PC-3 (cell line): ENCODE data around the gene UBE2QL1. TPM values are rescaled to one million over a fixed set of nuclear protein-coding genes. Genes with fewer than 3 reads are reported as not detected.

ENCODE experiments used
- ATAC-seq: fragments of 200-7000 bp; cut with Tn5 transposase; 2 replicates; pipeline ENCODE4 v1.9.1; 2020; ENCODE audit warnings: mild to moderate bottlenecking, moderate library complexity
- BruUV-seq: library from RNA; stranded (reverse); fragments of 400-500 nt; replicated peaks from 2 replicates; lab custom pipeline; 2021; lab: Mats Ljungman, UMichigan
- CTCF ChIA-PET: fragments of 300-600 bp; sonication (Branson Sonifier 250); formaldehyde crosslinking; loops from one replicate; lab custom pipeline; 2022; ENCODE audit warnings: antibody characterized with exemption; lab: Charles Lee
- POLR2A ChIA-PET: fragments of 300-600 bp; sonication (Branson Sonifier 250); formaldehyde crosslinking; loops from one replicate; lab custom pipeline; 2022; ENCODE audit warnings: antibody characterized with exemption; ENCODE audit not compliant: unreplicated experiment; lab: Charles Lee
- DNase-seq: peaks from one replicate; pipeline ENCODE4 v3.0.0-alpha.2; 2015
- H2AFZ ChIP-seq: fragments of 300-600 bp; sonication (generic); 2 replicates; pipeline ENCODE4 v1.6.0; 2016; ENCODE audit warnings: antibody characterized with exemption, low read length
- H3F3A ChIP-seq: fragments of 300-600 bp; sonication (generic); one replicate; pipeline ENCODE4 v1.6.0; 2017; ENCODE audit warnings: antibody characterized with exemption, low read length, control low read depth, mild to moderate bottlenecking; ENCODE audit not compliant: unreplicated experiment
- H3K27ac ChIP-seq: fragments of 300-600 bp; sonication (generic); 2 replicates; pipeline ENCODE4 v1.5.1; 2016; ENCODE audit warnings: mild to moderate bottlenecking, low read length
- H3K27me3 ChIP-seq: fragments of 300-600 bp; sonication (generic); 2 replicates; pipeline ENCODE4 v1.6.1; 2016; ENCODE audit warnings: low read length, mixed read lengths
- H3K36me3 ChIP-seq: fragments of 300-600 bp; sonication (generic); 2 replicates; pipeline ENCODE4 v1.6.1; 2016; ENCODE audit warnings: low read depth, mixed run types, low read length, mixed read lengths
- H3K4me1 ChIP-seq: fragments of 300-600 bp; sonication (generic); 2 replicates; pipeline ENCODE4 v1.5.1; 2016; ENCODE audit warnings: low read length; ENCODE audit not compliant: insufficient read depth
- H3K4me2 ChIP-seq: fragments of 300-600 bp; sonication (generic); 2 replicates; pipeline ENCODE4 v1.6.0; 2016; ENCODE audit warnings: low read length
- H3K4me3 ChIP-seq: fragments of 300-600 bp; sonication (generic); 2 replicates; pipeline ENCODE4 v1.5.1; 2016; ENCODE audit warnings: mild to moderate bottlenecking, low read length, mixed read lengths
- H3K79me2 ChIP-seq: fragments of 300-600 bp; sonication (generic); 2 replicates; pipeline ENCODE4 v1.6.1; 2017; ENCODE audit warnings: low read length, mixed read lengths
- H3K9ac ChIP-seq: fragments of 300-600 bp; sonication (generic); 2 replicates; pipeline ENCODE4 v1.6.0; 2016; ENCODE audit warnings: mild to moderate bottlenecking, low read length
- H3K9me2 ChIP-seq: fragments of 300-600 bp; sonication (generic); replicated peaks from 2 replicates; pipeline ENCODE4 v1.6.1; 2016; ENCODE audit warnings: mixed run types, low read length, mixed read lengths
- H3K9me3 ChIP-seq: fragments of 300-600 bp; sonication (generic); 2 replicates; pipeline ENCODE4 v1.6.1; 2016; ENCODE audit warnings: low read length, mixed read lengths
- H4K20me1 ChIP-seq: fragments of 300-600 bp; sonication (generic); 2 replicates; pipeline ENCODE4 v1.6.1; 2016; ENCODE audit warnings: low read length, mixed read lengths
- CTCF ChIP-seq: fragments of 300-600 bp; sonication (generic); conservative IDR thresholded peaks from 2 replicates; pipeline ENCODE4 v1.5.1; 2017; ENCODE audit warnings: antibody characterized with exemption, low read depth, mild to moderate bottlenecking, low read length
- EZH2 ChIP-seq: fragments of 300-600 bp; sonication (generic); IDR thresholded peaks from one replicate; pipeline ENCODE4 v1.6.1; 2017; ENCODE audit warnings: antibody characterized with exemption, mild to moderate bottlenecking, low read length; ENCODE audit not compliant: unreplicated experiment
- EZH2phosphoT487 ChIP-seq: fragments of 300-600 bp; sonication (generic); IDR thresholded peaks from 2 replicates; pipeline ENCODE4 v1.6.1; 2018; ENCODE audit warnings: mild to moderate bottlenecking, antibody characterized with exemption, low read length, borderline replicate concordance
- intact Hi-C: fragments of 100-400 bp; cut with micrococcal nuclease; formaldehyde crosslinking; loops from 2 replicates; pipeline ENCODE4 v1.9.0; 2023
- total RNA-seq: library from RNA; depleted of rRNA; stranded (reverse); fragments of >200 nt; gene quantifications from 2 replicates; pipeline ENCODE4 v1.2.3, GENCODE V29; 2014

Gene UBE2QL1
- total RNA-seq, 1 experiment from 2014 or later = 8.8 TPM

GRCh38 chr5:6447384-6448140, 1.1 kb upstream of the UBE2QL1 start:
- CTCF ChIA-PET = no interaction called here
- H3K4me3 ChIP-seq = no peak overlapping the region
- no peaks in the 10 kb centered on the region for H3K36me3 ChIP-seq
- H3K27ac ChIP-seq = no peak overlapping the region
- no peak for TF ChIP-seq EZH2phosphoT487
- no peak for TF ChIP-seq EZH2
- no peak for TF ChIP-seq CTCF
- no peak overlapping the region for H3K4me2 ChIP-seq
- no peaks in the 10 kb centered on the region for H3F3A ChIP-seq
- H3K79me2 ChIP-seq = peaks cover 35% of the 10 kb centered on the region
- POLR2A ChIA-PET = no interaction called here
- peaks cover 28% of the 10 kb centered on the region for H3K27me3 ChIP-seq
- H2AFZ ChIP-seq = no peak overlapping the region
- no peaks in the 10 kb centered on the region for H3K9me3 ChIP-seq
- ATAC-seq = no peak
- DNase-seq = no peak
- H4K20me1 ChIP-seq = no peaks in the 10 kb centered on the region
- peaks cover 20% of the 10 kb centered on the region; the same call in 1 of the 2 replicates for H3K4me1 ChIP-seq
- BruUV-seq = no TSS peak
- no peak overlapping the region for H3K9ac ChIP-seq
- intact Hi-C loops = no loop called here
- H3K9me2 ChIP-seq = no peaks in the 10 kb centered on the region

- ChIA-PET POLR2A (no interaction called here), CTCF (no interaction called here)
- DNase-seq (no peak), ATAC-seq (no peak)
- no TSS peak for BruUV-seq
- no peaks in the 10 kb centered on the region for H3F3A ChIP-seq
- H3K79me2 ChIP-seq = peaks cover 40% of the 10 kb centered on the region
- H4K20me1 ChIP-seq = no peaks in the 10 kb centered on the region
- no peak overlapping the region for H3K9ac ChIP-seq
- H3K4me3 ChIP-seq = peak overlapping the region; percentile 35; the same call in 1 of the 2 replicates
- H3K9me3 ChIP-seq = no peaks in the 10 kb centered on the region
- TF ChIP-seq EZH2phosphoT487 = no peak
- no peak for TF ChIP-seq EZH2
- TF ChIP-seq CTCF = no peak
- intact Hi-C loops = no loop called here
- no peaks in the 10 kb centered on the region for H3K9me2 ChIP-seq
- H3K27me3 ChIP-seq = peaks cover 28% of the 10 kb centered on the region
- peaks cover 20% of the 10 kb centered on the region; the same call in 1 of the 2 replicates for H3K4me1 ChIP-seq
- H3K36me3 ChIP-seq = no peaks in the 10 kb centered on the region
- H3K4me2 ChIP-seq = no peak overlapping the region
- H2AFZ ChIP-seq = no peak overlapping the region
- H3K27ac ChIP-seq = no peak overlapping the region
These were observed 543 bp upstream of the UBE2QL1 start for GRCh38 chr5:6448141-6448491.
